GM12801 (cell line): ENCODE measurements around the gene TLE3.

Source experiments
- CTCF ChIP-seq: IDR thresholded peaks from one replicate; pipeline ENCODE4 v1.5.1; 2011; ENCODE audit warnings: control low read depth; ENCODE audit not compliant: insufficient read length; ENCODE audit errors: extremely low read depth

TLE3 gene

GRCh38 chr15:70096215-70097062 is 1.3 kb downstream of the TLE3 start:
- TF ChIP-seq CTCF: no peak

GRCh38 chr15:70095408-70096214 is 2.1 kb downstream of the TLE3 start:
- TF ChIP-seq CTCF: no peak

GRCh38 chr15:70094690-70095311 is 2.9 kb downstream of the TLE3 start:
- TF ChIP-seq CTCF: no peak

GRCh38 chr15:70093481-70094319 is 4.0 kb downstream of the TLE3 start:
- TF ChIP-seq CTCF: no peak

- no peak for TF ChIP-seq CTCF
These were observed 4.6 kb downstream of the TLE3 start for GRCh38 chr15:70093070-70093469.

- no peak for TF ChIP-seq CTCF
These were observed 5.2 kb downstream of the TLE3 start for GRCh38 chr15:70092464-70093027.
